ENCODE measurements around the gene TC2N.
A peak's percentile ranks its signal among the peaks of the same experiment; 100 is the strongest.
"Not testable (repeated sequence)": the region's sequence is repeated elsewhere in the genome, so short reads cannot be mapped to it uniquely, and the experiment has no call there.

TC2N gene

GRCh38 chr14:91867316-91867988 lies at the start of gene TC2N:
Gene TC2N, minus strand, starts transcription at chr14:91867536. Its CDS starts 53,767 bp downstream, at chr14:91813769.
- DNase-seq (ENCODE audit: low spot score): no peak

- DNase-seq (ENCODE audit: low spot score): no peak
Measured at GRCh38 chr14:91912035-91912434, 44.7 kb upstream of the TC2N start.

- DNase-seq (ENCODE audit: low spot score): peak; percentile 50
Measured at GRCh38 chr14:91911474-91912032, 44.2 kb upstream of the TC2N start.

GRCh38 chr14:91910196-91910595 lies 42.9 kb upstream of the TC2N start:
- DNase-seq (ENCODE audit: low spot score): no peak

- no peak for DNase-seq (ENCODE audit: low spot score)
Measured at GRCh38 chr14:91906374-91906773, 39.0 kb upstream of the TC2N start.

GRCh38 chr14:91904956-91905645 lies 37.8 kb upstream of the TC2N start:
- DNase-seq (ENCODE audit: low spot score): no peak

GRCh38 chr14:91904483-91904882 lies 37.1 kb upstream of the TC2N start:
- no peak for DNase-seq (ENCODE audit: low spot score)

GRCh38 chr14:91903070-91903469 lies 35.7 kb upstream of the TC2N start:
- DNase-seq (ENCODE audit: low spot score): no peak

GRCh38 chr14:91902336-91902735 lies 35.0 kb upstream of the TC2N start:
- DNase-seq (ENCODE audit: low spot score): no peak

GRCh38 chr14:91901449-91902226 lies 34.3 kb upstream of the TC2N start:
- no peak for DNase-seq (ENCODE audit: low spot score)

GRCh38 chr14:91899806-91900205 lies 32.5 kb upstream of the TC2N start:
- no peak for DNase-seq (ENCODE audit: low spot score)

- no peak for DNase-seq (ENCODE audit: low spot score)
Measured at GRCh38 chr14:91899213-91899612, 31.9 kb upstream of the TC2N start.

GRCh38 chr14:91898372-91898771 lies 31.0 kb upstream of the TC2N start:
- no peak for DNase-seq (ENCODE audit: low spot score)

GRCh38 chr14:91897716-91898115 lies 30.4 kb upstream of the TC2N start:
- not testable (repeated sequence) for DNase-seq (ENCODE audit: low spot score)

- no peak for DNase-seq (ENCODE audit: low spot score)
Measured at GRCh38 chr14:91897106-91897701, 29.9 kb upstream of the TC2N start.

GRCh38 chr14:91896419-91896818 lies 29.1 kb upstream of the TC2N start:
- no peak for DNase-seq (ENCODE audit: low spot score)

- DNase-seq (ENCODE audit: low spot score): no peak
Measured at GRCh38 chr14:91893669-91894068, 26.3 kb upstream of the TC2N start.

- peak; percentile 70 for DNase-seq (ENCODE audit: low spot score)
Measured at GRCh38 chr14:91893007-91893406, 25.7 kb upstream of the TC2N start.

GRCh38 chr14:91891721-91892220 lies 24.4 kb upstream of the TC2N start:
- no peak for DNase-seq (ENCODE audit: low spot score)

GRCh38 chr14:91891101-91891500 lies 23.8 kb upstream of the TC2N start:
- no peak for DNase-seq (ENCODE audit: low spot score)

- no peak for DNase-seq (ENCODE audit: low spot score)
Measured at GRCh38 chr14:91890291-91890749, 23.0 kb upstream of the TC2N start.
